ENCODE results near the gene PTEN.

GRCh38 chr10:87843714-87844113 lies 19.7 kb upstream of the PTEN start:
- TF ChIP-seq CTCF (conservative IDR thresholded peaks at IDR 0.05; ENCODE audit: low read length), result no peak
- TF ChIP-seq EZH2phosphoT487 (IDR thresholded peaks at IDR 0.05; ENCODE audit: borderline replicate concordance), result no peak
